Measurements from ENCODE around the gene DSCAML1. TPM values are rescaled to one million over a fixed set of nuclear protein-coding genes. Genes with fewer than 3 reads are reported as not detected.

The DSCAML1 gene
- total and polyA plus RNA-seq, 2 of the 8 experiments (the other 6 are each of a cell fraction or from before 2014, with no cell fraction given): 0.19 to 0.24 TPM

GRCh38 chr11:117632306-117632705 lies 164.7 kb downstream of the DSCAML1 start:
- H4K20me1 ChIP-seq (replicated peaks in 1 of 2; ENCODE audit: control insufficient read depth in 1 of 2, insufficient read depth in 2 of 2, low read length in 2 of 2): no peaks in the 10 kb centered on the region
- H3K9ac ChIP-seq (replicated peaks in 1 of 4; ENCODE audit: extremely low read depth in 1 of 4, low read depth in 3 of 4, low read length in 3 of 4): no peak overlapping the region; a peak in 1 of 7 replicates
- H3K27ac ChIP-seq (ENCODE audit: low read depth, low read length): no peak overlapping the region
- H4K91ac ChIP-seq (replicated peaks; ENCODE audit: insufficient read length, low read length): no peak overlapping the region
- no peak for FAIRE-seq
- H3K18ac ChIP-seq (ENCODE audit: extremely low read depth, low read length): no peak overlapping the region
- H4K5ac ChIP-seq (ENCODE audit: insufficient read length, low read depth, low read length): no peak overlapping the region
- H2BK120ac ChIP-seq (replicated peaks; ENCODE audit: low read depth, low read length): no peak overlapping the region
- WGBS, 2 experiments (ENCODE audit: extremely low coverage in 1 of 2, insufficient coverage in 1 of 2, insufficient read length in 1 of 2, insufficient replicate concordance in 2 of 2, low coverage in 1 of 2, low lambda C conversion rate in 2 of 2, missing lambda C conversion rate in 1 of 2): 86% methylated on average over 3 of the region's 3 CpGs; no CpG with 5 or more reads in 1 of the 2 experiments
- no peak overlapping the region for H3K56ac ChIP-seq (replicated peaks; ENCODE audit: insufficient read length, low read depth, low read length)
- H2BK12ac ChIP-seq (ENCODE audit: low read depth, low read length): no peak overlapping the region
- H4K8ac ChIP-seq (ENCODE audit: extremely low read depth, insufficient read depth, low read length): no peak overlapping the region
- no peak overlapping the region for H2BK15ac ChIP-seq (ENCODE audit: low read length)
- H3K4me2 ChIP-seq (ENCODE audit: insufficient read depth in 1 of 2, low read depth in 2 of 2, low read length in 2 of 2): no peak overlapping the region
- H2AK5ac ChIP-seq (ENCODE audit: low read depth, low read length): no peak overlapping the region
- no peak overlapping the region for H3K4me3 ChIP-seq (ENCODE audit: extremely low read depth in 1 of 4, insufficient read depth in 2 of 4, low read depth in 3 of 4, low read length in 4 of 4)
- no peaks in the 10 kb centered on the region for H3K36me3 ChIP-seq (ENCODE audit: control insufficient read depth in 2 of 4, insufficient read depth in 4 of 4, low read length in 3 of 4)
- no peak overlapping the region for H3K4ac ChIP-seq (replicated peaks; ENCODE audit: insufficient read length, low read depth, low read length)
- H3K23me2 ChIP-seq (ENCODE audit: low read depth, low read length): peaks cover 2% of the 10 kb centered on the region; the same call in 1 of the 2 replicates
- H3K23ac ChIP-seq (ENCODE audit: insufficient read length): no peak overlapping the region
- POLR2A ChIA-PET (ENCODE audit: partially characterized antibody): no interaction called here
- DNase-seq (ENCODE audit: low read depth in 1 of 2, low spot score in 2 of 2): no peak
- CTCF ChIA-PET (ENCODE audit: partially characterized antibody): interaction anchor here (0.6 to 2.4 kb wide), 8 partner anchors 11 to 331 kb away, joined by 3 to 30 read pairs (median 4); no protein-coding TSS in a partner anchor
- H3K14ac ChIP-seq (ENCODE audit: insufficient read length): no peak overlapping the region
- H2BK20ac ChIP-seq (ENCODE audit: low read length): no peak overlapping the region
- H3K79me2 ChIP-seq (ENCODE audit: control insufficient read depth in 1 of 2, insufficient read depth in 2 of 2, low read length in 2 of 2): no peaks in the 10 kb centered on the region
- H2AFZ ChIP-seq (ENCODE audit: low read length): no peak overlapping the region
- H3K27me3 ChIP-seq (replicated peaks in 1 of 4; ENCODE audit: control insufficient read depth in 3 of 4, extremely low read depth in 1 of 4, insufficient read depth in 3 of 4, low read length in 3 of 4): no peaks in the 10 kb centered on the region; a peak in 1 of 7 replicates
- H3K79me1 ChIP-seq (ENCODE audit: low read depth, low read length): no peaks in the 10 kb centered on the region
- H3K4me1 ChIP-seq (replicated peaks in 1 of 4; ENCODE audit: control insufficient read depth in 3 of 4, insufficient read depth in 4 of 4, low read length in 3 of 4): no peaks in the 10 kb centered on the region; a peak in 1 of 7 replicates
- H2BK5ac ChIP-seq (ENCODE audit: low read depth, low read length): no peak overlapping the region
- no peaks in the 10 kb centered on the region for H3K9me3 ChIP-seq (ENCODE audit: insufficient read depth in 2 of 2, low read depth in 1 of 2, low read length in 1 of 2)
- no peak for TF ChIP-seq BACH1 (IDR thresholded peaks at IDR 0.05; ENCODE audit: low read length)
- TF ChIP-seq, protein P1, sequence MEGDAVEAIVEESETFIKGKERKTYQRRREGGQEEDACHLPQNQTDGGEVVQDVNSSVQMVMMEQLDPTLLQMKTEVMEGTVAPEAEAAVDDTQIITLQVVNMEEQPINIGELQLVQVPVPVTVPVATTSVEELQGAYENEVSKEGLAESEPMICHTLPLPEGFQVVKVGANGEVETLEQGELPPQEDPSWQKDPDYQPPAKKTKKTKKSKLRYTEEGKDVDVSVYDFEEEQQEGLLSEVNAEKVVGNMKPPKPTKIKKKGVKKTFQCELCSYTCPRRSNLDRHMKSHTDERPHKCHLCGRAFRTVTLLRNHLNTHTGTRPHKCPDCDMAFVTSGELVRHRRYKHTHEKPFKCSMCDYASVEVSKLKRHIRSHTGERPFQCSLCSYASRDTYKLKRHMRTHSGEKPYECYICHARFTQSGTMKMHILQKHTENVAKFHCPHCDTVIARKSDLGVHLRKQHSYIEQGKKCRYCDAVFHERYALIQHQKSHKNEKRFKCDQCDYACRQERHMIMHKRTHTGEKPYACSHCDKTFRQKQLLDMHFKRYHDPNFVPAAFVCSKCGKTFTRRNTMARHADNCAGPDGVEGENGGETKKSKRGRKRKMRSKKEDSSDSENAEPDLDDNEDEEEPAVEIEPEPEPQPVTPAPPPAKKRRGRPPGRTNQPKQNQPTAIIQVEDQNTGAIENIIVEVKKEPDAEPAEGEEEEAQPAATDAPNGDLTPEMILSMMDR (IDR thresholded peaks at IDR 0.05; ENCODE audit: control extremely low read depth in 1 of 3, insufficient read depth in 1 of 3, low read depth in 1 of 3, low read length in 3 of 3): no peak
- no peak for TF ChIP-seq YY1 (IDR thresholded peaks at IDR 0.05; ENCODE audit: low read depth, low read length)
- no peak for TF ChIP-seq NANOG (IDR thresholded peaks at IDR 0.05; ENCODE audit: insufficient read depth, low read depth, low read length, poor library complexity, severe bottlenecking)
- TF ChIP-seq SP1 (IDR thresholded peaks at IDR 0.05; ENCODE audit: low read depth, low read length): no peak
- TF ChIP-seq HDAC2 (IDR thresholded peaks at IDR 0.05; ENCODE audit: borderline replicate concordance in 1 of 2, low read depth in 2 of 2, low read length in 2 of 2): no peak
- no peak for TF ChIP-seq ASH2L (IDR thresholded peaks at IDR 0.05; ENCODE audit: low read length)
- no peak for TF ChIP-seq KDM1A (IDR thresholded peaks at IDR 0.05; ENCODE audit: borderline replicate concordance, low read length)
- no peak for TF ChIP-seq RAD21 (IDR thresholded peaks at IDR 0.05 in 1 of 2, conservative IDR thresholded peaks at IDR 0.05 in 1 of 2; ENCODE audit: low read depth in 2 of 2, low read length in 2 of 2)
- no peak for TF ChIP-seq CHD1 (IDR thresholded peaks at IDR 0.05; ENCODE audit: low read depth, low read length)
- TF ChIP-seq TBP (IDR thresholded peaks at IDR 0.05; ENCODE audit: low read depth, low read length): no peak
- no peak for TF ChIP-seq RXRA (IDR thresholded peaks at IDR 0.05; ENCODE audit: insufficient read depth, low read depth, low read length)

Measured in H1 (cell line).